ENCODE measurements around the gene HRC. TPM values are rescaled to one million over a fixed set of nuclear protein-coding genes. Genes with fewer than 3 reads are reported as not detected.

HRC gene
- total RNA-seq, 1 experiment from 2014 or later: not detected

GRCh38 chr19:49120868-49121267, 34.3 kb downstream of the HRC start:
- DNase-seq (ENCODE audit: low read depth): no peak
- in situ Hi-C loops (cut with HindIII; ENCODE audit: low pct_unique_long_range_greater_than_20kb, low sequenced_read_pairs): no loop called here

- in situ Hi-C loops (cut with HindIII; ENCODE audit: low pct_unique_long_range_greater_than_20kb, low sequenced_read_pairs): no loop called here
- no peak for DNase-seq (ENCODE audit: low read depth)
Measured at GRCh38 chr19:49120325-49120683, 34.9 kb downstream of the HRC start.

- peak; percentile 58 for DNase-seq (ENCODE audit: low read depth)
- in situ Hi-C loops (cut with HindIII; ENCODE audit: low pct_unique_long_range_greater_than_20kb, low sequenced_read_pairs): no loop called here
Measured at GRCh38 chr19:49119411-49120324, 35.5 kb downstream of the HRC start, which contains the start of gene PPFIA3. PPFIA3 (plus strand) TSS chr19:49119544; CDS start chr19:49127874, 8,330 bp downstream.

- in situ Hi-C loops (cut with HindIII; ENCODE audit: low pct_unique_long_range_greater_than_20kb, low sequenced_read_pairs): no loop called here
- peak; percentile 94 for DNase-seq (ENCODE audit: low read depth)
Measured at GRCh38 chr19:49118565-49119410, 36.4 kb downstream of the HRC start, which contains the start of gene C19orf73. C19orf73 (minus strand) TSS chr19:49119143; CDS start chr19:49119022, 121 bp downstream.

GRCh38 chr19:49117677-49118564, 37.3 kb downstream of the HRC start:
- DNase-seq (ENCODE audit: low read depth): no peak
- in situ Hi-C loops (cut with HindIII; ENCODE audit: low pct_unique_long_range_greater_than_20kb, low sequenced_read_pairs): no loop called here

GRCh38 chr19:49116544-49116943, 38.7 kb downstream of the HRC start:
- in situ Hi-C loops (cut with HindIII; ENCODE audit: low pct_unique_long_range_greater_than_20kb, low sequenced_read_pairs): no loop called here
- no peak for DNase-seq (ENCODE audit: low read depth)

GRCh38 chr19:49114630-49115363, 40.4 kb downstream of the HRC start:
- DNase-seq (ENCODE audit: low read depth): peak; percentile 39
- in situ Hi-C loops (cut with HindIII; ENCODE audit: low pct_unique_long_range_greater_than_20kb, low sequenced_read_pairs): no loop called here

- in situ Hi-C loops (cut with HindIII; ENCODE audit: low pct_unique_long_range_greater_than_20kb, low sequenced_read_pairs): no loop called here
- peak; percentile 87 for DNase-seq (ENCODE audit: low read depth)
Measured at GRCh38 chr19:49113762-49114629, 41.2 kb downstream of the HRC start, which contains the start of gene LIN7B. LIN7B (plus strand) TSS chr19:49114370; CDS start chr19:49114405, 35 bp downstream.

GRCh38 chr19:49111218-49111998, 43.8 kb downstream of the HRC start:
- in situ Hi-C loops (cut with HindIII; ENCODE audit: low pct_unique_long_range_greater_than_20kb, low sequenced_read_pairs): no loop called here
- no peak for DNase-seq (ENCODE audit: low read depth)

- in situ Hi-C loops (cut with HindIII; ENCODE audit: low pct_unique_long_range_greater_than_20kb, low sequenced_read_pairs): no loop called here
- no peak for DNase-seq (ENCODE audit: low read depth)
Measured at GRCh38 chr19:49110567-49110966, 44.6 kb downstream of the HRC start.

GRCh38 chr19:49109569-49110233, 45.5 kb downstream of the HRC start:
- DNase-seq (ENCODE audit: low read depth): no peak
- in situ Hi-C loops (cut with HindIII; ENCODE audit: low pct_unique_long_range_greater_than_20kb, low sequenced_read_pairs): no loop called here

GRCh38 chr19:49109051-49109450, 46.1 kb downstream of the HRC start:
- in situ Hi-C loops (cut with HindIII; ENCODE audit: low pct_unique_long_range_greater_than_20kb, low sequenced_read_pairs): no loop called here
- no peak for DNase-seq (ENCODE audit: low read depth)

GRCh38 chr19:49107625-49108459, 47.4 kb downstream of the HRC start:
- no peak for DNase-seq (ENCODE audit: low read depth)
- in situ Hi-C loops (cut with HindIII; ENCODE audit: low pct_unique_long_range_greater_than_20kb, low sequenced_read_pairs): no loop called here

GRCh38 chr19:49106648-49107135, 48.5 kb downstream of the HRC start:
- in situ Hi-C loops (cut with HindIII; ENCODE audit: low pct_unique_long_range_greater_than_20kb, low sequenced_read_pairs): no loop called here
- DNase-seq (ENCODE audit: low read depth): peak; percentile 65
